ENCODE data around the gene MRPS18A.
"Not testable (repeated sequence)": the region's sequence is repeated elsewhere in the genome, so short reads cannot be mapped to it uniquely, and the experiment has no call there.

Gene MRPS18A

GRCh38 chr6:43639984-43640800 is 47.4 kb downstream of the MRPS18A start:
- no peak for DNase-seq (ENCODE audit: low read depth in 2 of 2, low spot score in 1 of 2)

- DNase-seq (ENCODE audit: low read depth in 2 of 2, low spot score in 1 of 2), result no peak
These were observed 51.3 kb downstream of the MRPS18A start for GRCh38 chr6:43636308-43636659.

GRCh38 chr6:43635387-43636307 is 51.9 kb downstream of the MRPS18A start, which contains the start of gene MAD2L1BP:
TSS of gene MAD2L1BP (plus strand) at chr6:43635840. CDS start at chr6:43635876, 36 bp downstream.
- DNase-seq (ENCODE audit: low read depth in 2 of 2, low spot score in 1 of 2), result peak; percentile 69 to 77

- DNase-seq (ENCODE audit: low read depth in 2 of 2, low spot score in 1 of 2), result no peak
These were observed 52.8 kb downstream of the MRPS18A start for GRCh38 chr6:43634702-43635303.

GRCh38 chr6:43633002-43633401 is 54.6 kb downstream of the MRPS18A start:
- not testable (repeated sequence) for DNase-seq (ENCODE audit: low read depth in 2 of 2, low spot score in 1 of 2)

- DNase-seq (ENCODE audit: low read depth in 2 of 2, low spot score in 1 of 2), result no peak
These were observed 56.5 kb downstream of the MRPS18A start for GRCh38 chr6:43630980-43631619.

- DNase-seq (ENCODE audit: low read depth in 2 of 2, low spot score in 1 of 2), result peak; percentile 60 to 81
These were observed 57.9 kb downstream of the MRPS18A start for GRCh38 chr6:43629505-43630300.

- DNase-seq (ENCODE audit: low read depth in 2 of 2, low spot score in 1 of 2), result peak; percentile 89 to 94
These were observed 58.5 kb downstream of the MRPS18A start, which contains the start of gene GTPBP2 for GRCh38 chr6:43629104-43629504. TSS of gene GTPBP2 (minus strand) at chr6:43629264. CDS start at chr6:43629162, 102 bp downstream.

- DNase-seq (ENCODE audit: low read depth in 2 of 2, low spot score in 1 of 2), result peak; percentile 15 to 25
These were observed 59.0 kb downstream of the MRPS18A start for GRCh38 chr6:43628393-43629103.

- DNase-seq (ENCODE audit: low read depth in 2 of 2, low spot score in 1 of 2), result no peak
These were observed 60.4 kb downstream of the MRPS18A start for GRCh38 chr6:43627008-43627825.

- no peak for DNase-seq (ENCODE audit: low read depth in 2 of 2, low spot score in 1 of 2)
These were observed 62.1 kb downstream of the MRPS18A start for GRCh38 chr6:43625393-43625992.

GRCh38 chr6:43624786-43625288 is 62.8 kb downstream of the MRPS18A start:
- no peak for DNase-seq (ENCODE audit: low read depth in 2 of 2, low spot score in 1 of 2)

GRCh38 chr6:43623880-43624785 is 63.5 kb downstream of the MRPS18A start:
- DNase-seq (ENCODE audit: low read depth in 2 of 2, low spot score in 1 of 2), result no peak

GRCh38 chr6:43622541-43622940 is 65.0 kb downstream of the MRPS18A start:
- DNase-seq (ENCODE audit: low read depth in 2 of 2, low spot score in 1 of 2), result no peak

- DNase-seq (ENCODE audit: low read depth in 2 of 2, low spot score in 1 of 2), result no peak
These were observed 65.8 kb downstream of the MRPS18A start for GRCh38 chr6:43621836-43622180.
